ENCODE measurements around the gene MYL12A. TPM values are rescaled to one million over a fixed set of nuclear protein-coding genes. Genes with fewer than 3 reads are reported as not detected.

MYL12A gene
- total RNA-seq, 1 donor from 2014 or later = 992 TPM

GRCh38 chr18:3211236-3211992 lies 36.2 kb upstream of the MYL12A start:
- H3K4me3 ChIP-seq (ENCODE audit: low read depth, low read length) = no peak overlapping the region
- TF ChIP-seq, protein P1, sequence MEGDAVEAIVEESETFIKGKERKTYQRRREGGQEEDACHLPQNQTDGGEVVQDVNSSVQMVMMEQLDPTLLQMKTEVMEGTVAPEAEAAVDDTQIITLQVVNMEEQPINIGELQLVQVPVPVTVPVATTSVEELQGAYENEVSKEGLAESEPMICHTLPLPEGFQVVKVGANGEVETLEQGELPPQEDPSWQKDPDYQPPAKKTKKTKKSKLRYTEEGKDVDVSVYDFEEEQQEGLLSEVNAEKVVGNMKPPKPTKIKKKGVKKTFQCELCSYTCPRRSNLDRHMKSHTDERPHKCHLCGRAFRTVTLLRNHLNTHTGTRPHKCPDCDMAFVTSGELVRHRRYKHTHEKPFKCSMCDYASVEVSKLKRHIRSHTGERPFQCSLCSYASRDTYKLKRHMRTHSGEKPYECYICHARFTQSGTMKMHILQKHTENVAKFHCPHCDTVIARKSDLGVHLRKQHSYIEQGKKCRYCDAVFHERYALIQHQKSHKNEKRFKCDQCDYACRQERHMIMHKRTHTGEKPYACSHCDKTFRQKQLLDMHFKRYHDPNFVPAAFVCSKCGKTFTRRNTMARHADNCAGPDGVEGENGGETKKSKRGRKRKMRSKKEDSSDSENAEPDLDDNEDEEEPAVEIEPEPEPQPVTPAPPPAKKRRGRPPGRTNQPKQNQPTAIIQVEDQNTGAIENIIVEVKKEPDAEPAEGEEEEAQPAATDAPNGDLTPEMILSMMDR (conservative IDR thresholded peaks at IDR 0.05; ENCODE audit: low read depth, low read length) = no peak
- peak; percentile 80 for DNase-seq (ENCODE audit: low read depth)

DNA sequence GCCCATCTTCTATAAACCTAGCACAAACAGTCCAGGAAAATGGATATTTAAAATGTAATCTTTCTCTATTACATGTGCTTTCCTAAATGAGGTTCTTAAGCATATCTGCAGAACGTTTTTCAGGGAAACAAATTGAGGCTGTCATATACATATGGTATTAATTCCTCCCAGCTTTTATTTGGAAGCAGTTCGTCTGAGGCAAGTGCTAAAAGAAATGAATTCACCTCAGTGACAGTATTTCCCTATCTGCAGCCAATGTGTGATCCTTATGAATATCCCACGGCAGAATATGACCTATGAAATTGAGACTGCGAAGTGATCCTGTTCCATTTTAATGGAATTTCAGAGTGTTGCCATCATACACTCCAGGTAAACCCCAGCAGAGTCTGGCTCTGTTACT lies 34.9 kb upstream of the MYL12A start:
- TF ChIP-seq, protein P1 (conservative IDR thresholded peaks at IDR 0.05; ENCODE audit: low read depth, low read length) = no peak
- DNase-seq (ENCODE audit: low read depth) = no peak
- no peak overlapping the region for H3K4me3 ChIP-seq (ENCODE audit: low read depth, low read length)

GRCh38 chr18:3213300-3214059 lies 34.1 kb upstream of the MYL12A start:
- no peak for DNase-seq (ENCODE audit: low read depth)
- TF ChIP-seq, protein P1 (conservative IDR thresholded peaks at IDR 0.05; ENCODE audit: low read depth, low read length) = no peak
- no peak overlapping the region for H3K4me3 ChIP-seq (ENCODE audit: low read depth, low read length)

- TF ChIP-seq, protein P1 (conservative IDR thresholded peaks at IDR 0.05; ENCODE audit: low read depth, low read length) = no peak
- no peak for DNase-seq (ENCODE audit: low read depth)
These were observed 32.6 kb upstream of the MYL12A start for GRCh38 chr18:3214855-3215637.

GRCh38 chr18:3216987-3217386 lies 30.6 kb upstream of the MYL12A start:
- no peak for DNase-seq (ENCODE audit: low read depth)
- TF ChIP-seq, protein P1 (conservative IDR thresholded peaks at IDR 0.05; ENCODE audit: low read depth, low read length) = no peak
- H3K4me3 ChIP-seq (ENCODE audit: low read depth, low read length) = no peak overlapping the region

More at GRCh38 chr18:3214855-3215637, 32.6 kb upstream of the MYL12A start:
- no peak overlapping the region for H3K4me3 ChIP-seq (ENCODE audit: low read depth, low read length)

DNA sequence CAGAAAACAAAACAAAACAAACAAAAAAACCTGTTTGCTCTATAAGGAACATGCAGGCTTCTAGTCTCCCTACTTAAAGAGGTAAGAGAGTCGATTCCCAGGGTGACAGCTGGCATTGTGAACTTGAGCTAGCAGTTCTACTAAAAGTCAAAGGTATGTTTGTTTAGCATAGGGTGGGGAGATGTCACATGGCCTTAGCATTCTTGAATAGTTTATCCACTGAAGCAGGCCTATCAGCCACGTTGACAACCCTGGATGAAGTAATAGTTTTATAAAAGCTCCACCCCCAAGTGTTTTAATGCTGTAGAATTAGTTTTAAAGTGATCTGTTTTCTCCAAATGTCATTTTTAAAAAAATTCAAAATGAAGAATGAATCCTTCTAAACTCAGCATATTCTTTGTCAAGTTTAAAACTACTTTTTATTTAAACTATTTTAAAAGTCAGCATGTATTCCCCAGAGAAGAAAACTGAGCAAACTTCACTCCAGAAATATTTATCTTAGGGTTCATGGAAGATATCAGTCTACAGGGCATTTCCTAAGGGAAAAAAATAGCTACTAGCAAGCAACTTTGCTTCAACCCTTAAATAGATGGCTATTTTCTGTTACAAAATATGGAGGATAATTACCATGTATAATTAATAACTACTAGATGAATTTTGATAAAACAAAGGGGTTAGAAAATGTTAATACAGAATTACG lies 29.5 kb upstream of the MYL12A start:
- no peak overlapping the region for H3K4me3 ChIP-seq (ENCODE audit: low read depth, low read length)
- DNase-seq (ENCODE audit: low read depth) = no peak
- TF ChIP-seq, protein P1 (conservative IDR thresholded peaks at IDR 0.05; ENCODE audit: low read depth, low read length) = no peak

Data from epithelial cell of proximal tubule (primary cell).